HFF-Myc (cell line): ENCODE data around the gene RAX.

Experiments
- DNase-seq: peaks from one replicate; pipeline ENCODE4 v3.0.0-alpha.2; 2011; ENCODE audit warnings: low read depth; ENCODE audit errors: extremely low read depth
- H3K4me3 ChIP-seq: replicated peaks from 2 replicates; pipeline ENCODE4 v1.5.1; 2011; ENCODE audit warnings: low read depth, mild to moderate bottlenecking, control low read depth, low read length
- CTCF ChIP-seq: IDR thresholded peaks from 2 replicates; pipeline ENCODE4 v1.5.1; 2012; ENCODE audit warnings: mild to moderate bottlenecking, low read depth, low read length, control low read depth; ENCODE audit errors: missing control alignments

The RAX gene

DNA sequence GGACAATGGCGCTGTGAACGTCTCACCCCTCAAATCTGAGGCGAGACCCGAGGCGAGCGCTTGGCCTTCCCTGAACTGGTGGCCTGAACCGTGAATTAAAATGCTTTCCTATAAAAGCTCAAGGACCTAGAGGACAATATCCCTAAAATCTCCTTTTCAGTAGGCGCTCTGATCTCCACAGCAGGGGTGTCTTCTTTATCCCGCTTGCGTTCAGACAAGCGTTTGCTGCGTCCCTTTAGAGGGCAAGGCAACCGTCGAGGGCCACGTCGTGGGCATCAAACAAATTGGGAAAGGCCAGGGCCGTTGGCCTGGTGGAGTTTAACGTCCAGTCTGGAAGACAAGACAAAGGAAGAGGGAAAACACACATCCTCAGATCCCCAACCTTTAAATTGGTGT, 1.3 kb upstream of the RAX start:
- no peak for TF ChIP-seq CTCF
- no peak for DNase-seq
- no peak overlapping the region for H3K4me3 ChIP-seq

DNA sequence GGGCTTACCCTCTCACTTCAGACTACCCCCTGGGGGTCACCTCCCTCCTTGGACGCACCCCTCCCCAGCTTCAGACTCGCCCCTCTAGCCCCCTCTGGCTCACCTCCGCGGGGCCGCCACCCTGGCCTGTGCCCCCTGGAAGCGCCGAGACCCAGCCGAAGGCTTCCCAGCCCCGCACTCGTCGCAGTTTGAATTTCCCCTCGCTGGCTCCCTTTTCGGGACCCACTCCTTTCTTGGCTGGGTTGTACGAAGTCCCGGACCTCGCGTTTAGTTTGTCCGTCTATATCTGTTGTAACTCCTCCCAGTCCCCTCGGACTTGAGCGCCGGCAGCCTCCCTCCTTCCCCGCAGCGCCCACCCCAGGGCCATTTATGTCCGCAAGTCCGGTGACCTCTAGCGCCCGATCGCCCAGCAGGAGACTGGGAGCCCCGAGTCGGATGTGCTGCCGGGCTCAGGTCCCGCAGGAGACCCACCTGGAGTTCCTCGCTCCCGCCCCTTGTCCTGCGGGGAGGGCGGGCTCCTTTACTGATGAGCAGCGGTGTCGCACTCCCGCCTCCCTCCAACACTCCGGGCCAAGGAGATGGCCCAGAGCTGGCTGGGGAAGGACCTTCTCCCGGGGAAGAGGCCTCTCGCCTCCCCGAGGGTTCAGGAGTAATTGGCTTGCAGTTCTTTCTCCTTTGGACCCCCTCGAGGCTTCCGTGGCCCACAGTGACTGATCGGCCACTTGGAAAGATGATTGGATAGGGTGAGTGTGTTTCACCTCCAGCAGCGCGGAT, 692 bp upstream of the RAX start:
- DNase-seq = no peak
- H3K4me3 ChIP-seq = no peak overlapping the region
- TF ChIP-seq CTCF = no peak

GRCh38 chr18:59272221-59272888, 899 bp downstream of the RAX start:
- no peak for DNase-seq
- TF ChIP-seq CTCF = no peak
- no peak overlapping the region for H3K4me3 ChIP-seq

- no peak overlapping the region for H3K4me3 ChIP-seq
- TF ChIP-seq CTCF = no peak
- no peak for DNase-seq
Observed at GRCh38 chr18:59271606-59272220, 1.5 kb downstream of the RAX start.

DNA sequence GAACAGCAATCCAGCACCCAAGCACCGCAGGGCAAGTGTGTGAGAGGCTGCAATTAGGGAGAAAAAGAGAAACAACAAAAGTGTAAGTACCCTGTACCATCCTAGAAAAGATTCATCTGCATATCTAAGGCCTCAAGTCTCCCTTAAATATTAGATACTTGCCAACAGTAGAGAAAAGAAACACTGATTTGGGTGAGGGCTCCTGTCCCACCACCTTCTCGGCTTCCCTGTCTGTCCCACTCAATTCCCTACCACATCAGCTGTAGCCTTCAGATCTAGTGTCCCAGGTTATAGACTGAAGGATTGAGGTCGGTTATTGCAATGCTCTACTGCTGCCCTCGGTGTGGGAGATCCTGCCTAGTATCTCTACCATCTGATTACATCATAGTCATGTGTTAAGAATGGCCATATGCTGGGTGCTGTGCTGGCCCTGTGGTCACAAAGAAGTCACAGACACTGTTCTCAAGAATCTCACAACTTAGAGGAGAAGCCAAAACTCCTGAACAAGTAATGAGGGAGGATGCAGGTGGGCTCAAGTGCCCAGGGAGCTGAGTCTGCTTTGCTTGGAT, 2.5 kb downstream of the RAX start:
- no peak for DNase-seq
- no peak overlapping the region for H3K4me3 ChIP-seq
- TF ChIP-seq CTCF = no peak

DNA sequence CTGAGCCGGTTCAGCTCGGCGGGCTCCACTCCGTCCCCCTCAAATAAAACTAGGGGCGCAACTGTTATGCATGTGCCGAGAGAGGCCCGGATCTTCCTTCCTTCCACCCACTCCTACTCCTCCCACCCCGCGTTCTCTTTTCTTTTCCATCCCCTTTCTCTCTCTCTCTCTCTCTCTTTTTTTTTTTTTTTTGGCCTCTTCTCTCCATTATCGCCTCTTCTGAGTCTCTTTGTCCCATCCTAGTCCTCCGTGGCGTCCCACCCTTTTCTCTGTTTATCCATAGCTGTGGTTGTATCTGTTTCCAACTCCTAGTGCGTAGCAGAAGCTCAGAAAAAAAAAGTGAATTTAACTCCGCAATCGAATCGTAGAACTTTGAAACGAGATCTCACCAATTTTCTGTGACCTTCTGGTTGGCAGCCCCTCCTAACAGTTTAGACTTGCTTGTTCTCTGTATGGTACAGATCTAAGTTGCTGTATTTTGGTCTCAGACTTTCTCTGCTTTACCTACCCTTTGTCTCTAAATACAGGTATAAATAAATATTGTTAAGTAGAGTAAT, 3.6 kb downstream of the RAX start:
- no peak for TF ChIP-seq CTCF
- DNase-seq = no peak
- no peak overlapping the region for H3K4me3 ChIP-seq
